B cell (primary cell): ENCODE results near the gene N4BP2. TPM values are rescaled to one million over a fixed set of nuclear protein-coding genes. Genes with fewer than 3 reads are reported as not detected.

Source experiments
- ATAC-seq: fragments of 200-7000 bp; cut with Tn5 transposase; one replicate; pipeline ENCODE4 v1.10.0; 2021; ENCODE audit warnings: low read depth, mild to moderate bottlenecking, moderate number of reproducible peaks, moderate library complexity
- CTCF ChIA-PET: fragments of 350-600 bp; sonication (Branson Sonifier 250); formaldehyde crosslinking; loops from one replicate; lab custom pipeline; 2021; ENCODE audit warnings: antibody characterized with exemption, inconsistent platforms; lab: Charles Lee
- POLR2A ChIA-PET: fragments of 350-600 bp; sonication (Branson Sonifier 250); formaldehyde crosslinking; loops from one replicate; lab custom pipeline; 2021; ENCODE audit warnings: antibody characterized with exemption; lab: Charles Lee
- DNase-seq: peaks from one replicate; pipeline ENCODE4 v3.0.0; 2013
- H2AFZ ChIP-seq: 2 replicates; pipeline ENCODE4 v1.6.1; 2012; ENCODE audit warnings: mild to moderate bottlenecking, low read depth, low read length; ENCODE audit not compliant: insufficient read depth, poor library complexity, severe bottlenecking
- H3K27ac ChIP-seq, 2 donors: 1 replicate in 1 of 2; 2 replicates in 1 of 2; pipeline ENCODE4 v1.5.1; 2012 to 2013; ENCODE audit warnings: low read length in 2 of 2, mild to moderate bottlenecking in 2 of 2, moderate library complexity in 1 of 2
- H3K27me3 ChIP-seq, 4 experiments: fragments of 200-600 bp in 1 of 4; sonication (generic) in 1 of 4; replicated peaks in 1 of 4; 1 replicate in 2 of 4; 2 replicates in 2 of 4; pipeline versions ENCODE4 v1.6.1 to v1.7.0; 2013 to 2016; ENCODE audit warnings: low read length in 3 of 4, mild to moderate bottlenecking in 2 of 4, mixed read lengths in 1 of 4, moderate library complexity in 1 of 4; ENCODE audit not compliant: insufficient read depth in 4 of 4, control insufficient read depth in 3 of 4; ENCODE audit errors: control extremely low read depth in 1 of 4
- H3K36me3 ChIP-seq, 2 experiments: replicated peaks in 1 of 2; 1 replicate in 1 of 2; 2 replicates in 1 of 2; pipeline versions ENCODE4 v1.6.1 to v1.7.1; 2013; ENCODE audit warnings: low read length in 1 of 2; ENCODE audit not compliant: insufficient read depth in 2 of 2, control insufficient read depth in 1 of 2; ENCODE audit errors: control extremely low read depth in 1 of 2, extremely low read depth in 1 of 2
- H3K4me1 ChIP-seq, 2 donors: fragments of 200-600 bp in 1 of 2; sonication (generic) in 1 of 2; 1 replicate in 1 of 2; 2 replicates in 1 of 2; pipeline versions ENCODE4 v1.5.1 to v1.6.1; 2013 to 2017; ENCODE audit warnings: low read length in 2 of 2; ENCODE audit not compliant: control insufficient read depth in 2 of 2, insufficient read depth in 2 of 2
- H3K4me2 ChIP-seq: replicated peaks from 2 replicates; pipeline ENCODE3; 2012; ENCODE audit warnings: mild to moderate bottlenecking, low read depth, low read length; ENCODE audit not compliant: poor library complexity, severe bottlenecking
- H3K4me3 ChIP-seq, 5 experiments: fragments of 200-600 bp in 1 of 5; sonication (generic) in 1 of 5; 1 replicate in 3 of 5; 2 replicates in 2 of 5; pipeline versions ENCODE4 v1.5.1 to v1.7.0; 2011 to 2016; ENCODE audit warnings: low read length in 4 of 5, mild to moderate bottlenecking in 4 of 5, low read depth in 2 of 5, control low read depth in 1 of 5, moderate library complexity in 1 of 5; ENCODE audit not compliant: insufficient read depth in 1 of 5; ENCODE audit errors: control extremely low read depth in 1 of 5, extremely low read depth in 1 of 5
- H3K79me2 ChIP-seq: fragments of 200-600 bp; sonication (generic); one replicate; pipeline ENCODE4 v1.6.0; 2016; ENCODE audit warnings: low read length; ENCODE audit not compliant: control insufficient read depth, insufficient read depth
- H3K9ac ChIP-seq: fragments of 200-600 bp; sonication (generic); 2 replicates; pipeline ENCODE4 v1.6.1; 2017; ENCODE audit warnings: mild to moderate bottlenecking, low read length, moderate library complexity
- H3K9me3 ChIP-seq, 3 donors: one replicate each; pipeline versions ENCODE4 v1.6.1 to v1.7.1; 2013; ENCODE audit warnings: low read length in 2 of 3; ENCODE audit not compliant: control insufficient read depth in 2 of 3, insufficient read depth in 1 of 3; ENCODE audit errors: control extremely low read depth in 1 of 3
- H4K20me1 ChIP-seq: 2 replicates; pipeline ENCODE4 v1.6.0; 2012; ENCODE audit warnings: mild to moderate bottlenecking, low read length; ENCODE audit not compliant: insufficient read depth, control insufficient read depth, poor library complexity, severe bottlenecking
- H3K27ac Mint-ChIP-seq: one replicate; pipeline ENCODE4 v1.8.0; 2021; ENCODE audit warnings: mixed read lengths
- H3K27me3 Mint-ChIP-seq: one replicate; pipeline ENCODE4 v1.8.0; 2021; ENCODE audit warnings: mixed read lengths
- H3K4me1 Mint-ChIP-seq: one replicate; pipeline ENCODE4 v1.8.0; 2021; ENCODE audit warnings: mixed read lengths
- H3K4me3 Mint-ChIP-seq: one replicate; pipeline ENCODE4 v1.8.0; 2021; ENCODE audit warnings: mixed read lengths
- H3K9me3 Mint-ChIP-seq: one replicate; pipeline ENCODE4 v1.8.0; 2022; ENCODE audit warnings: mixed read lengths; ENCODE audit not compliant: insufficient read depth
- EZH2 ChIP-seq: IDR thresholded peaks from 2 replicates; pipeline ENCODE4 v1.6.1; 2012; ENCODE audit warnings: borderline replicate concordance, low read depth, mild to moderate bottlenecking, moderate library complexity, low read length; ENCODE audit not compliant: insufficient read depth, poor library complexity, severe bottlenecking
- WGBS: methylation state at CpG from one replicate; pipeline ENCODE4 v1.1.5; 2013; ENCODE audit warnings: missing lambda C conversion rate; ENCODE audit not compliant: insufficient coverage; 5-methylcytosine and 5-hydroxymethylcytosine counted together
- intact Hi-C: fragments of 100-400 bp; cut with micrococcal nuclease; formaldehyde crosslinking; loops from one replicate; pipeline ENCODE4 v1.10.0; 2022
- polyA plus RNA-seq: library from polyadenylated mRNA; depleted of rRNA; stranded (reverse); fragments of >200 nt; gene quantifications from 2 replicates; pipeline ENCODE4 v1.2.3, GENCODE V29; 2012
- total RNA-seq, 2 donors: library from RNA; stranded (reverse); fragments of 120-200 nt in 1 of 2; gene quantifications; 1 replicate in 1 of 2; 2 replicates in 1 of 2; pipeline versions ENCODE4 v1.2.3 to v1.2.4, GENCODE V29; 2013 to 2022
- TF ChIP-seq, protein P1 (sequence below): fragments of 200-600 bp; IDR thresholded peaks from one replicate; pipeline ENCODE4 v1.8.0; 2022; ENCODE audit warnings: antibody characterized with exemption, mild to moderate bottlenecking

The N4BP2 gene
- total and polyA plus RNA-seq, 2 donors (not counting 1 experiment from before 2014, with no cell fraction given), result 2.4 to 12.8 TPM

DNA sequence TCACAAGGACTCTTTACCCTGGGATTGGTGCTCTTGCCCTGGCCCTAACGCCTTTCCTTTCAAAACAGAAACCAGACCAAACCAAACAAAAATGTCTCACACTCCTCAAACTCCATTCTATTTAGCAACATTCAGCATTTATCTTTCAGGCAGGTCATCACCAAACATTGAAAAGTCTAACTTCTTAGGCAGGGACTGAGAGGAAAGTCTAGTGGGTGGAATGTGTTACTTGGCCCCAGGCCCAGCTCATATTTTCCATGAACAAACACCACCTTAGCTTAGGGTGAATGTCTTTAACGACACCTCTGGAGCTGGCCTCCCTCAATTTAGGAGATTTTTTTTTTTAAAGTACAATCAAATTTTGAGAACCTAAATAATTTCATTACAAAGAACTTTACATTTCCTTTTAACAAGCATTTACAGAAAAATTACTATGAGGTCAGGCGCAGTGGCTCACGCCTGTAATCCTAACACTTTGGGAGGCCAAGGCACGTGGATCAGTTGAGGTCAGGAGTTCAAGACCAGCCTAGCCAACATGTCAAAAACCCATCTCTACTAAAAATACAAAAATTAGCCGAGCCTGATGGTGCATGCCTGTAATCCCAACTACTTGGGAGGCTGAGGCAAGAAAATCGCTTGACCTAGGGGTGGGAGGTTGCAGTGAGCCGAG is 10.2 kb upstream of the N4BP2 start:
- DNase-seq (no peak), ATAC-seq (no peak)
- no peaks in the 10 kb centered on the region for H3K4me1 ChIP-seq
- H3K27ac ChIP-seq, result no peak overlapping the region
- H3K4me3 ChIP-seq, result no peak overlapping the region
- no peak overlapping the region for H3K9ac ChIP-seq
- Mint-ChIP-seq H3K27ac (no peak overlapping the region), H3K27me3 (no peaks in the 10 kb centered on the region), H3K4me1 (no peaks in the 10 kb centered on the region), H3K9me3 (no peaks in the 10 kb centered on the region), H3K4me3 (no peak overlapping the region)
- intact Hi-C loops, result no loop called here
- TF ChIP-seq, protein P1, sequence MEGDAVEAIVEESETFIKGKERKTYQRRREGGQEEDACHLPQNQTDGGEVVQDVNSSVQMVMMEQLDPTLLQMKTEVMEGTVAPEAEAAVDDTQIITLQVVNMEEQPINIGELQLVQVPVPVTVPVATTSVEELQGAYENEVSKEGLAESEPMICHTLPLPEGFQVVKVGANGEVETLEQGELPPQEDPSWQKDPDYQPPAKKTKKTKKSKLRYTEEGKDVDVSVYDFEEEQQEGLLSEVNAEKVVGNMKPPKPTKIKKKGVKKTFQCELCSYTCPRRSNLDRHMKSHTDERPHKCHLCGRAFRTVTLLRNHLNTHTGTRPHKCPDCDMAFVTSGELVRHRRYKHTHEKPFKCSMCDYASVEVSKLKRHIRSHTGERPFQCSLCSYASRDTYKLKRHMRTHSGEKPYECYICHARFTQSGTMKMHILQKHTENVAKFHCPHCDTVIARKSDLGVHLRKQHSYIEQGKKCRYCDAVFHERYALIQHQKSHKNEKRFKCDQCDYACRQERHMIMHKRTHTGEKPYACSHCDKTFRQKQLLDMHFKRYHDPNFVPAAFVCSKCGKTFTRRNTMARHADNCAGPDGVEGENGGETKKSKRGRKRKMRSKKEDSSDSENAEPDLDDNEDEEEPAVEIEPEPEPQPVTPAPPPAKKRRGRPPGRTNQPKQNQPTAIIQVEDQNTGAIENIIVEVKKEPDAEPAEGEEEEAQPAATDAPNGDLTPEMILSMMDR, result no peak
- no peak for TF ChIP-seq EZH2
- no peaks in the 10 kb centered on the region for H3K36me3 ChIP-seq
- H4K20me1 ChIP-seq, result no peaks in the 10 kb centered on the region
- ChIA-PET CTCF (interaction anchor here (1.2 kb wide), 1 partner anchor 279 kb away, joined by 3 read pairs; no protein-coding TSS in a partner anchor), POLR2A (no interaction called here)
- H3K4me2 ChIP-seq, result no peak overlapping the region
- no peak overlapping the region for H2AFZ ChIP-seq
- H3K9me3 ChIP-seq, result peaks cover 0 to 4% (median 0%) of the 10 kb centered on the region in 3 donors
- no peaks in the 10 kb centered on the region for H3K27me3 ChIP-seq
- H3K79me2 ChIP-seq, result no peaks in the 10 kb centered on the region
- 90% methylated on average over 4 of the region's 8 CpGs for WGBS

DNA sequence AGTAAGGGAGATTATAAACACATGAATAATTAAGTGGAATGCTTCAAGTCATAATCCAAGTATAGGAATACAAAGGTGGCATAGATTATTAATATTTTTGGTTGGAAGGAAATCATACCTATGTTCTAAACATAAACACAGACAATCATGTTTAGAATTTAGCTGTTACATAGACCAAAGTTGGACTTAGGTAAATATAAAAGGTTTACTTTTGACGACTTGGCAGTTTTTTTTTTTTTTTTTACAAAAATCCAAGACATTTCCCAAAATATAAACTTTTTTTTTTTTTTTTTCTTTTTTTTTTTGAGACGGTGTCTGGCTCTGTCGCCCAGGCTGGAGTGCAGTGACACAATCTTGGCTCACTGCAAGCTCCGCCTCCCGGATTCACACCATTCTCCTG is 3.5 kb upstream of the N4BP2 start:
- no peak for DNase-seq
- no peaks in the 10 kb centered on the region for H3K79me2 ChIP-seq
- H2AFZ ChIP-seq, result no peak overlapping the region
- CTCF ChIA-PET, result no interaction called here
- no peak overlapping the region for H3K9ac ChIP-seq
- H3K9me3 ChIP-seq, result no peaks in the 10 kb centered on the region
- H3K4me2 ChIP-seq, result no peak overlapping the region
- H3K4me1 Mint-ChIP-seq, result peaks cover 20% of the 10 kb centered on the region
- no peaks in the 10 kb centered on the region for H3K27me3 Mint-ChIP-seq
- H3K36me3 ChIP-seq, result no peaks in the 10 kb centered on the region
- no peak overlapping the region for H3K27ac Mint-ChIP-seq
- no peak overlapping the region for H3K27ac ChIP-seq
- no peak for ATAC-seq
- no peak overlapping the region for H3K4me3 Mint-ChIP-seq
- no peaks in the 10 kb centered on the region for H3K27me3 ChIP-seq
- no peak overlapping the region for H3K4me3 ChIP-seq
- H3K9me3 Mint-ChIP-seq, result no peaks in the 10 kb centered on the region
- H3K4me1 ChIP-seq, result peaks cover 9 to 10% of the 10 kb centered on the region in 2 donors
- intact Hi-C loops, result loop anchor here (10.0 kb wide), 3 partner anchors 418 to 688 kb away; partner anchors contain the start of genes RBM47, RFC1 and SMIM14
- H4K20me1 ChIP-seq, result no peaks in the 10 kb centered on the region
- TF ChIP-seq, protein P1, result no peak
- no peak for TF ChIP-seq EZH2
- POLR2A ChIA-PET, result no interaction called here
- WGBS, result no CpG with 5 or more reads among the region's 5 CpGs
